HepG2 (cell line): ENCODE results near the gene LRP1B. TPM values are rescaled to one million over a fixed set of nuclear protein-coding genes. Genes with fewer than 3 reads are reported as not detected.

Source experiments
- ATAC-seq: fragments of 200-7000 bp; cut with Tn5 transposase; 3 replicates; pipeline ENCODE4 v1.9.1; 2020; ENCODE audit warnings: mild to moderate bottlenecking, moderate library complexity
- BruUV-seq: library from RNA; stranded (reverse); fragments of 400-500 nt; replicated peaks from 2 replicates; lab custom pipeline; 2021; lab: Mats Ljungman, UMichigan
- CTCF ChIA-PET: fragments of 300-600 bp; formaldehyde crosslinking; extraction: SDS; loops from one replicate; lab custom pipeline; 2021; ENCODE audit warnings: low total read pairs, inconsistent platforms, low intra/inter-chr PET ratio; lab: Yijun Ruan, JAX
- POLR2A ChIA-PET: fragments of 350-600 bp; sonication (Branson Sonifier 250); formaldehyde crosslinking; loops from one replicate; lab custom pipeline; 2020; ENCODE audit warnings: antibody characterized with exemption, inconsistent platforms; lab: Yijun Ruan, JAX
- DNase-seq: peaks from one replicate; pipeline ENCODE4 v3.0.0-alpha.2; 2015; ENCODE audit warnings: low spot score
- FAIRE-seq: peaks from 3 replicates; lab custom pipeline; 2011; peaks lifted over from hg19 to GRCh38; lab: Jason Lieb, UNC
- H2AFZ ChIP-seq: one replicate; pipeline ENCODE4 v1.6.1; 2011; ENCODE audit warnings: low read length, inconsistent platforms
- H3K27ac ChIP-seq: fragments of 300-600 bp; 3 replicates; pipeline ENCODE4 v1.8.0; 2011; ENCODE audit warnings: mixed run types, mild to moderate bottlenecking, mixed read lengths, low read length, inconsistent platforms; ENCODE audit not compliant: insufficient read depth; ENCODE audit errors: extremely low read length
- H3K27me3 ChIP-seq, 2 experiments: fragments of 200-600 bp in 1 of 2; 2 replicates in 1 of 2; 3 replicates in 1 of 2; pipeline versions ENCODE4 v1.6.0 to v1.8.0; 2011; ENCODE audit warnings: low read length in 2 of 2, mild to moderate bottlenecking in 2 of 2, moderate library complexity in 2 of 2, inconsistent platforms in 1 of 2; ENCODE audit not compliant: insufficient read depth in 2 of 2, control insufficient read depth in 1 of 2
- H3K36me3 ChIP-seq, 2 experiments: fragments of 200-600 bp in 1 of 2; replicated peaks in 1 of 2; 2 replicates in 1 of 2; 3 replicates in 1 of 2; pipeline versions ENCODE4 v1.5.1 to v1.8.0; 2011; ENCODE audit warnings: low read length in 2 of 2, inconsistent platforms in 1 of 2; ENCODE audit not compliant: insufficient read depth in 2 of 2, control insufficient read depth in 1 of 2
- H3K4me1 ChIP-seq: 2 replicates; pipeline ENCODE4 v1.5.1; 2012; ENCODE audit warnings: low read length, inconsistent platforms; ENCODE audit not compliant: insufficient read depth
- H3K4me2 ChIP-seq: 2 replicates; pipeline ENCODE4 v1.6.0; 2011; ENCODE audit warnings: low read depth, low read length, inconsistent platforms
- H3K4me3 ChIP-seq, 3 experiments: fragments of 200-600 bp in 1 of 3; sonication (generic), shearing (Covaris generic) in 1 of 3; replicated peaks in 1 of 3; 2 replicates each; pipeline ENCODE4 v1.5.1; 2011 to 2016; ENCODE audit warnings: low read length in 3 of 3, inconsistent platforms in 2 of 3, low read depth in 2 of 3, mild to moderate bottlenecking in 2 of 3, control low read depth in 1 of 3, mixed read lengths in 1 of 3; ENCODE audit not compliant: insufficient read depth in 1 of 3
- H3K79me2 ChIP-seq: one replicate; pipeline ENCODE4 v1.6.1; 2011; ENCODE audit warnings: low read length, inconsistent platforms; ENCODE audit not compliant: insufficient read depth
- H3K9ac ChIP-seq: 2 replicates; pipeline ENCODE4 v1.6.0; 2011; ENCODE audit warnings: mild to moderate bottlenecking, low read depth, low read length, inconsistent platforms; ENCODE audit not compliant: insufficient read depth
- H3K9me3 ChIP-seq: 2 replicates; pipeline ENCODE4 v1.5.1; 2012; ENCODE audit warnings: mild to moderate bottlenecking, low read length
- H4K20me1 ChIP-seq: 2 replicates; pipeline ENCODE4 v1.6.0; 2011; ENCODE audit warnings: inconsistent platforms, mild to moderate bottlenecking, low read length, moderate library complexity; ENCODE audit not compliant: insufficient read depth
- ESRRA ChIP-seq: sonication (generic); formaldehyde crosslinking; IDR thresholded peaks from 2 replicates; pipeline ENCODE4 v1.5.1; 2020; ENCODE audit warnings: mild to moderate bottlenecking, low read depth, missing genetic modification reagents
- GMEB1 ChIP-seq: sonication (generic); formaldehyde crosslinking; IDR thresholded peaks from 2 replicates; pipeline ENCODE4 v1.5.1; 2020; ENCODE audit warnings: missing genetic modification reagents, mild to moderate bottlenecking, borderline replicate concordance
- HOXD1 ChIP-seq: sonication (generic); formaldehyde crosslinking; IDR thresholded peaks from 2 replicates; pipeline ENCODE4 v1.5.0; 2020; ENCODE audit warnings: missing genetic modification reagents
- NCOA5 ChIP-seq: sonication (generic); formaldehyde crosslinking; IDR thresholded peaks from 2 replicates; pipeline ENCODE4 v1.4.0; 2020; ENCODE audit warnings: missing genetic modification reagents
- PHF8 ChIP-seq: sonication (generic); formaldehyde crosslinking; IDR thresholded peaks from 2 replicates; pipeline ENCODE4 v1.5.0; 2020; ENCODE audit warnings: missing genetic modification reagents
- PRDM10 ChIP-seq: sonication (generic); formaldehyde crosslinking; IDR thresholded peaks from 2 replicates; pipeline ENCODE4 v1.4.0; 2020; ENCODE audit warnings: low read depth, missing genetic modification reagents
- SALL2 ChIP-seq: sonication (generic); formaldehyde crosslinking; IDR thresholded peaks from 2 replicates; pipeline ENCODE4 v1.8.1; 2023; ENCODE audit warnings: mild to moderate bottlenecking, missing genetic modification reagents, inconsistent platforms
- SETDB1 ChIP-seq: sonication (generic); formaldehyde crosslinking; IDR thresholded peaks from 2 replicates; pipeline ENCODE4 v1.5.1; 2020; ENCODE audit warnings: missing genetic modification reagents, mild to moderate bottlenecking, borderline replicate concordance
- SRSF1 ChIP-seq: fragments of 200-400 bp; formaldehyde crosslinking; optimal IDR thresholded peaks from 2 replicates; pipeline ENCODE3; 2017; ENCODE audit warnings: mild to moderate bottlenecking, low read depth, low read length, moderate library complexity
- YEATS4 ChIP-seq: sonication (generic); formaldehyde crosslinking; IDR thresholded peaks from 2 replicates; pipeline ENCODE4 v1.4.0; 2020; ENCODE audit warnings: missing genetic modification reagents, borderline replicate concordance
- ZMYM4 ChIP-seq: sonication (generic); formaldehyde crosslinking; IDR thresholded peaks from 2 replicates; pipeline ENCODE4 v1.8.1; 2023; ENCODE audit warnings: mild to moderate bottlenecking, missing genetic modification reagents
- ZNF205 ChIP-seq: IDR thresholded peaks from 2 replicates; pipeline ENCODE4 v1.6.1; 2018; ENCODE audit warnings: missing biosample characterization, missing genetic modification reagents
- ZNF335 ChIP-seq: sonication (generic); formaldehyde crosslinking; IDR thresholded peaks from 2 replicates; pipeline ENCODE4 v1.4.0; 2020; ENCODE audit warnings: missing genetic modification reagents
- ZNF879 ChIP-seq: sonication (generic); formaldehyde crosslinking; IDR thresholded peaks from 2 replicates; pipeline ENCODE4 v1.8.1; 2023; ENCODE audit warnings: missing genetic modification reagents
- ZSCAN29 ChIP-seq: sonication (generic); formaldehyde crosslinking; conservative IDR thresholded peaks from 2 replicates; pipeline ENCODE4 v1.4.0; 2020; ENCODE audit warnings: mild to moderate bottlenecking, missing genetic modification reagents
- WGBS: methylation state at CpG from one replicate; pipeline ENCODE4 v1.1.6; 2017; ENCODE audit warnings: low lambda C conversion rate; 5-methylcytosine and 5-hydroxymethylcytosine counted together
- in situ Hi-C: cut with HindIII; loops from 2 replicates; pipeline ENCODE4 v1.10.0; 2017; ENCODE audit warnings: low pct_unique_long_range_greater_than_20kb; ENCODE audit not compliant: extremely low pct_ligation_motif_present
- intact Hi-C: fragments of 100-400 bp; cut with micrococcal nuclease; formaldehyde crosslinking; loops from one replicate; pipeline ENCODE4 v1.10.0; 2022; ENCODE audit not compliant: unreplicated experiment
- polyA plus RNA-seq, 8 experiments: library from polyadenylated mRNA; depleted of rRNA in 3 of 8; stranded (reverse) in 7 of 8; unstranded in 1 of 8; fragments of >200 nt; fragmentation: Illumina TruSeq in 4 of 8; extraction: Trizol in 4 of 8; gene quantifications; 2 replicates each; pipeline versions ENCODE4 v1.2.1 to v1.2.3, GENCODE V29; 2011 to 2016; ENCODE audit warnings: low read depth in 4 of 8, missing spikeins in 1 of 8, mixed read lengths in 1 of 8; ENCODE audit not compliant: insufficient read depth in 1 of 8
- total RNA-seq, 5 experiments: library from RNA; depleted of rRNA; stranded (reverse); fragments of >200 nt; fragmentation: Illumina TruSeq; extraction: Trizol; gene quantifications; 2 replicates each; pipeline ENCODE4 v1.2.3, GENCODE V29; 2016; ENCODE audit warnings: low read depth in 1 of 5

The LRP1B gene
- total and polyA plus RNA-seq, 2 of the 13 experiments (the other 11 are each of a cell fraction or from before 2014, with no cell fraction given), result 0.04 TPM; not detected in 1

- TF ChIP-seq ZNF335 (CRISPR knock-in tag) (no peak), SALL2 (CRISPR knock-in tag) (no peak), ZNF205 (CRISPR knock-in tag) (no peak), YEATS4 (CRISPR knock-in tag) (no peak), GMEB1 (CRISPR knock-in tag) (no peak), ZSCAN29 (CRISPR knock-in tag) (no peak), NCOA5 (no peak), SRSF1 (no peak), PHF8 (CRISPR knock-in tag) (no peak)
- TF ChIP-seq, all 625 proteins: peak for 0
Measured at GRCh38 chr2:140862181-140862580, 1268.6 kb downstream of the LRP1B start (continued).

- Histone ChIP-seq H3K36me3 (no peaks in the 10 kb centered on the region), H3K9me3 (no peaks in the 10 kb centered on the region), H3K79me2 (no peaks in the 10 kb centered on the region), H3K27me3 (no peaks in the 10 kb centered on the region), H3K27ac (no peak overlapping the region), H2AFZ (no peak overlapping the region), H3K4me3 (no peak overlapping the region), H3K4me2 (no peak overlapping the region), H4K20me1 (no peaks in the 10 kb centered on the region), H3K9ac (no peak overlapping the region), H3K4me1 (no peaks in the 10 kb centered on the region)
- FAIRE-seq, result no peak
- no peak for TF ChIP-seq ESRRA
- no peak for TF ChIP-seq ZMYM4 (CRISPR knock-in tag)
- TF ChIP-seq ZNF879, result no peak
- TF ChIP-seq HOXD1 (CRISPR knock-in tag), result no peak
- TF ChIP-seq SETDB1 (CRISPR knock-in tag), result no peak
- TF ChIP-seq PRDM10, result no peak
- BruUV-seq, result no TSS peak
- 26% methylated on average over 3 of the region's 3 CpGs for WGBS
- ChIA-PET POLR2A (no interaction called here), CTCF (no interaction called here)
- intact Hi-C loops (loop anchor here (2.0 to 5.0 kb wide), 2 partner anchors 1069 to 1939 kb away; no protein-coding TSS in a partner anchor), in situ Hi-C loops (loop anchor here (25.0 kb wide), 1 partner anchor 1074 kb away; no protein-coding TSS in a partner anchor)
- no peak for DNase-seq
- no peak for ATAC-seq
Measured at GRCh38 chr2:140861666-140862065, 1269.2 kb downstream of the LRP1B start.
